HAP-1 (cell line): ENCODE results near the gene THADA.
"Not testable (repeated sequence)": the region's sequence is repeated elsewhere in the genome, so short reads cannot be mapped to it uniquely, and the experiment has no call there.

ENCODE experiments used
- DNase-seq, 2 experiments: peaks; one replicate each; pipeline ENCODE4 v3.0.0-alpha.2; 2016 to 2020; ENCODE audit warnings: low spot score in 2 of 2
- H3K27me3 ChIP-seq: fragments of 250-450 bp; sonication (Bioruptor Pico); 2 replicates; pipeline ENCODE4 v1.5.1; 2020; ENCODE audit warnings: low read depth, mild to moderate bottlenecking, moderate library complexity
- H3K36me3 ChIP-seq: fragments of 250-450 bp; sonication (Bioruptor Pico); replicated peaks from 2 replicates; pipeline ENCODE4 v1.5.1; 2020; ENCODE audit warnings: mild to moderate bottlenecking
- H3K4me1 ChIP-seq: fragments of 250-450 bp; sonication (Bioruptor Pico); 2 replicates; pipeline ENCODE4 v1.5.1; 2020; ENCODE audit warnings: mild to moderate bottlenecking
- H3K4me3 ChIP-seq: fragments of 250-450 bp; sonication (Bioruptor Pico); 2 replicates; pipeline ENCODE4 v1.5.1; 2020; ENCODE audit warnings: mild to moderate bottlenecking, moderate library complexity
- H3K9me3 ChIP-seq: fragments of 250-450 bp; sonication (Bioruptor Pico); 2 replicates; pipeline ENCODE4 v1.5.1; 2020; ENCODE audit warnings: mild to moderate bottlenecking, moderate library complexity
- in situ Hi-C: fragments of 300-500 bp; cut with MboI; formaldehyde crosslinking; loops from 3 replicates; pipeline ENCODE4 v1.14.3; 2020; ENCODE audit warnings: low sequenced_read_pairs, inconsistent platforms, mixed read lengths

THADA gene

GRCh38 chr2:43548381-43548780, 47.5 kb downstream of the THADA start:
- H3K9me3 ChIP-seq, H3K4me3 ChIP-seq, in situ Hi-C loops, H3K27me3 ChIP-seq, DNase-seq, H3K4me1 ChIP-seq: not testable (repeated sequence)
- H3K36me3 ChIP-seq = peaks cover 10% of the 10 kb centered on the region

DNA sequence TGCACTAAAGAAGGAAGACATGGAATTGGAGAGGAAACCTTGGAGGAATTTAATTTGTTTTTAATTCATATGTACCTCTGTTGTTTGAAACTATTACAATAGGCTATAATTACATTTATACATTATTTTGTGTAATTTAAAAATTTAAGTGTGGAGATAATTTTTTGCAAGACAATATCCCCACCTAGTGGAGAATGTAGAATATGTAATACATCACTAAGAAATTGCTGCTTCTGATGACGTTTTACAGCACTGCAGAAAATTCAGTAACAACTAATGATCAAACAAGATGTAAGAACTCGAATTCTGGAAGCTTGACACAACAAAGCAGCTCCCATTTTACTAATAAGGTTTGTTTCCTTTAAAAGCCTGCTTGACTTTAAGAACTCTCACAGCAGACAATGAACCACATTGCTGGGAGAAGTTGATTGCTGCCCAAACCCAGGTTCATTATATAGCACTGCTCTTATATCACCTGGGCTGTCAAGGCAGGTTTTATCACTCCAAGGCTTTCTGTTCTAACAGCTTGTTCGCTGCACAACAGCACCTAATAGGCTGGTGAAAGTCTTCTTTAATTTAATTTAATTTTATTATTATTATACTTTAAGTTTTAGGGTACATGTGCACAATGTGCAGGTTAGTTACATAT, 53.4 kb downstream of the THADA start:
- Histone ChIP-seq H3K36me3 (no peaks in the 10 kb centered on the region), H3K4me3 (no peak overlapping the region), H3K9me3 (no peaks in the 10 kb centered on the region), H3K4me1 (no peaks in the 10 kb centered on the region), H3K27me3 (no peaks in the 10 kb centered on the region)
- in situ Hi-C loops = no loop called here
- DNase-seq = peak in 1 of 2 experiments; percentile 45

- Histone ChIP-seq H3K36me3 (no peaks in the 10 kb centered on the region), H3K4me3 (no peak overlapping the region), H3K9me3 (no peaks in the 10 kb centered on the region), H3K4me1 (no peaks in the 10 kb centered on the region), H3K27me3 (no peaks in the 10 kb centered on the region)
- no peak for DNase-seq
- in situ Hi-C loops = no loop called here
Observed at GRCh38 chr2:43541165-43541564, 54.7 kb downstream of the THADA start.

- Histone ChIP-seq H3K36me3 (no peaks in the 10 kb centered on the region), H3K9me3 (no peaks in the 10 kb centered on the region), H3K27me3 (no peaks in the 10 kb centered on the region), H3K4me3 (no peak overlapping the region), H3K4me1 (no peaks in the 10 kb centered on the region)
- no peak for DNase-seq
- in situ Hi-C loops = no loop called here
Observed at GRCh38 chr2:43540021-43540779, 55.6 kb downstream of the THADA start.

DNA sequence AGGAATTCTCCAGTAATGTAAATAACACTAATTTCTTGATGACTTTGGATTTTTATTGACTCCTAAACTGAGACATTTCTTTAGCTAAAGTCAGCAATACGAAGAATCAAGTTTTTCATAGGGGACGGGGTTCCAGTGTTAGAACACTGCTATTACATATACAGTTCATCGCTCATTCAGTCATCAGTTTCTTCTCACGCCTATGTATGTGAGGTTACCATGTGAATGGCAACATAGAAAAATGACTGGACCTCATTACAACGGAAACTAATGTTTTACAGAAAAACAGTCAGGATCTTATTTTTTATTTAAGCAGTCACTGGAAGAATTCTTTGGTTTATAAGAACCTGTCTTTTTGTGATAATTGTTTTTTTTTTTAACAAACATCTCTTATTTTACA, 56.4 kb downstream of the THADA start:
- in situ Hi-C loops = no loop called here
- no peaks in the 10 kb centered on the region for H3K36me3 ChIP-seq
- no peaks in the 10 kb centered on the region for H3K4me1 ChIP-seq
- no peaks in the 10 kb centered on the region for H3K27me3 ChIP-seq
- H3K9me3 ChIP-seq = no peaks in the 10 kb centered on the region
- no peak overlapping the region for H3K4me3 ChIP-seq
- DNase-seq = no peak

- H3K4me3 ChIP-seq = no peak overlapping the region
- H3K9me3 ChIP-seq = no peaks in the 10 kb centered on the region
- H3K4me1 ChIP-seq = no peaks in the 10 kb centered on the region
- DNase-seq = no peak
- in situ Hi-C loops = no loop called here
- H3K36me3 ChIP-seq = no peaks in the 10 kb centered on the region
- H3K27me3 ChIP-seq = no peaks in the 10 kb centered on the region
Observed at GRCh38 chr2:43538034-43538670, 57.7 kb downstream of the THADA start.

- no peak for DNase-seq
- Histone ChIP-seq H3K4me3 (no peak overlapping the region), H3K27me3 (no peaks in the 10 kb centered on the region), H3K36me3 (no peaks in the 10 kb centered on the region), H3K4me1 (no peaks in the 10 kb centered on the region), H3K9me3 (no peaks in the 10 kb centered on the region)
- in situ Hi-C loops = no loop called here
Observed at GRCh38 chr2:43537137-43537536, 58.7 kb downstream of the THADA start.

DNA sequence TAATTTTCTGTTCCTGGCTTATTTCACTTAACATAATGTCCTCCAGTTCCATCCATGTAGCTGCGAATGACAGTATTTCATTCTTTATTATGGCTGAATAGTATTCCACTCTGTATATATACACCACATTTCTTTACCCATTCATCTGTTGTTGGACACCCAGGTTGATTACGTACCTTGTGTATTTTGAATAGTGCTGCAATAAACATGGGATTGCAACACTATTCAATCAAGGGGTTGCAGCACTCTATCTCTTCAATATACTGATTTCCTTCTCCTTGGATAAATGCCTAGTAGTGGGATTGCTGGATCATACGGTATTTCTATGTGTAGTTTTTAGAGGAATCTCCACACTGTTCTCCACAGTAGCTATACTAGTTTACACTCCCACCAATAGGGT, 61.3 kb downstream of the THADA start:
- in situ Hi-C loops = no loop called here
- Histone ChIP-seq H3K9me3 (0 out of 2 replicates have a peak, but pooled peaks cover 6% of the 10 kb centered on the region), H3K4me1 (peaks cover 11% of the 10 kb centered on the region), H3K4me3 (no peak overlapping the region), H3K36me3 (no peaks in the 10 kb centered on the region), H3K27me3 (no peaks in the 10 kb centered on the region)
- no peak for DNase-seq

DNA sequence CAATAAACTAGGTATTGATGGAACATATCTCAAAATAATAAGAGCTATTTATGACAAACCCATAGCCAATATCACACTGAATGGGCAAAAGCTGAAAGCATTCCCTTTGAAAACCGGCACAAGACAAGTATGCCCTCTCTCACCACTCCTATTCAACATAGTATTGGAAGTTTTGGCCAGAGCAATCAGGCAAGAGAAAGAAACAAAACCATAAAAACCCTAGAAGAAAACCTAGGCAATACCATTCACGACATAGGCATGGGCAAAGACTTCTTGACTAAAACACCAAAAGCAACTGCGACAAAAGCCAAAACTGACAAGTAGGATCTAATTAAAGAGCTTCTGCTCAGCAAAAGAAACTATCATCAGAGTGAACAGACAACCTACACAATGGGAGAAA, 63.3 kb downstream of the THADA start:
- DNase-seq, H3K36me3 ChIP-seq, H3K9me3 ChIP-seq, H3K27me3 ChIP-seq, in situ Hi-C loops, H3K4me3 ChIP-seq: not testable (repeated sequence)
- peaks cover 11% of the 10 kb centered on the region for H3K4me1 ChIP-seq

DNA sequence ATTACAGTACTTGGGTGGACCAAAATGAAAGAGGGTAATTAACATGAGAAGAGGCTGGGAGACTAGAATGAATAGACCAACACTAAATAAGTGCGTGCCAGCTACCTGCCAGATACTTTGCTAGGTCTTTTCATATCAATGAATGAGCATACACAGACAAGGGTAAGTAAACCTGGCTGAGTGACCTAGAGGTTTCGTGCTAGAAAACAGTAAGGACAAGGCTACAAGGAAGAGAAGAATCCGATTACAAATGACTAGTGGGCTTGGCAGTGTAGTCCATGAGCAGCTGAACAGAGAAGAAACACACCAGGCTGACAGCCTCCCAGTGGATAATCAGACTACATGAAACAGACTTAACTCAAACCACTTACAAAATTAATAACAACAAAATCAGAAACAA, 64.6 kb downstream of the THADA start:
- Histone ChIP-seq H3K4me3 (no peak overlapping the region), H3K9me3 (0 out of 2 replicates have a peak, but pooled peaks cover 6% of the 10 kb centered on the region), H3K4me1 (peaks cover 11% of the 10 kb centered on the region), H3K36me3 (no peaks in the 10 kb centered on the region), H3K27me3 (no peaks in the 10 kb centered on the region)
- DNase-seq = peak; percentile 63 to 95
- in situ Hi-C loops = no loop called here

DNA sequence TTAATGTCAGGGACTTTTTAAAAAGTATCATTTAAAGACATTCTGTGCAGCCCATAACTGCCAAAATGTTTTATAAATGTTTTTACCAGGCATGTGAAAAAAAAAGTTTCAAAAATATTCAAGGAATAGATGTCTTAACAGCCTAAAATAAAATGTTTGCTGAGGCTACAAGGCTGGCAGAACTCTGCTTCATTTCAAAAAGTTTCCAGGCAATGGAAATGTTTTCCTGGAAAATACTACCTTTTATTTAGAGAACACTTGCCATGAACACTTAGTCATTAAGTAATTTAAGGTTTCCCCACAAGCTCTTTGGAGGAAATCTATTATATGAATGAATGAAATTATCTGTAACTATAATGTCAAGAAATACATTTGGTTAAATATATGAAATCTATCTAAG, 68.8 kb downstream of the THADA start:
- in situ Hi-C loops = no loop called here
- Histone ChIP-seq H3K4me3 (no peak overlapping the region), H3K27me3 (no peaks in the 10 kb centered on the region), H3K9me3 (0 out of 2 replicates have a peak, but pooled peaks cover 6% of the 10 kb centered on the region), H3K36me3 (no peaks in the 10 kb centered on the region), H3K4me1 (peaks cover 10% of the 10 kb centered on the region)
- DNase-seq = no peak

DNA sequence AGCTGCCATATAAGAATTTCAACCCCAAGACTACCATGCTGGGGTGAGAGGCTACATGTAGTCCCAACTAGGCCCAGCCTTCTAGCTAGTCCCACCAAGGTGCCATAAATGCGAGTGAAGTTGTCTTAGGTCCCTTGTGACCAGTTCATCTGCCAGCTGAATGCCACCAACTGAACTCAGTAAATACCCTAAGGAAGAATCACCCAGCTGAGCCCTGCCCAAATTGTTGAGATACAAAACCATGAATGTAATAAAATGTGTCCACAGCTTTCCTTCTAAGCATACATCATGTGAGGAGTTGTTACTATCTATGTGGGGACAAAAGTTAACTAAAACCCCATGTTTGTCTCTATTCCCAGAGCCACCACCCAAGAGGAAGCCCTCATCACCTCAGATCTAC, 70.3 kb downstream of the THADA start:
- H3K36me3 ChIP-seq = no peaks in the 10 kb centered on the region
- no peak overlapping the region for H3K4me3 ChIP-seq
- in situ Hi-C loops = no loop called here
- H3K27me3 ChIP-seq = no peaks in the 10 kb centered on the region
- 0 out of 2 replicates have a peak, but pooled peaks cover 2% of the 10 kb centered on the region for H3K9me3 ChIP-seq
- DNase-seq = no peak
- no peaks in the 10 kb centered on the region; the same call in 1 of the 2 replicates for H3K4me1 ChIP-seq

- in situ Hi-C loops = no loop called here
- H3K4me1 ChIP-seq = peaks cover 6% of the 10 kb centered on the region
- no peaks in the 10 kb centered on the region for H3K9me3 ChIP-seq
- H3K27me3 ChIP-seq = no peaks in the 10 kb centered on the region
- H3K36me3 ChIP-seq = peaks cover under 1% of the 10 kb centered on the region; the same call in 1 of the 2 replicates
- H3K4me3 ChIP-seq = no peak overlapping the region
- DNase-seq = peak; percentile 13 to 40
Observed at GRCh38 chr2:43524177-43524965, 71.5 kb downstream of the THADA start.
